ENCODE data around the gene UCN2.
"Not testable (repeated sequence)": the region's sequence is repeated elsewhere in the genome, so short reads cannot be mapped to it uniquely, and the experiment has no call there.

Gene UCN2

GRCh38 chr3:48536116-48536515, 27.5 kb downstream of the UCN2 start:
- DNase-seq (ENCODE audit: low spot score), result no peak

GRCh38 chr3:48535578-48535977, 28.0 kb downstream of the UCN2 start:
- no peak for DNase-seq (ENCODE audit: low spot score)

- DNase-seq (ENCODE audit: low spot score), result no peak
Measured at GRCh38 chr3:48532977-48533337, 30.6 kb downstream of the UCN2 start.

GRCh38 chr3:48532271-48532976, 31.2 kb downstream of the UCN2 start:
- DNase-seq (ENCODE audit: low spot score), result no peak

GRCh38 chr3:48530701-48531100, 32.9 kb downstream of the UCN2 start:
- not testable (repeated sequence) for DNase-seq (ENCODE audit: low spot score)

GRCh38 chr3:48528754-48529153, 34.8 kb downstream of the UCN2 start:
- DNase-seq (ENCODE audit: low spot score), result no peak

GRCh38 chr3:48528048-48528447, 35.5 kb downstream of the UCN2 start:
- DNase-seq (ENCODE audit: low spot score), result no peak

GRCh38 chr3:48524970-48525369, 38.6 kb downstream of the UCN2 start:
- DNase-seq (ENCODE audit: low spot score), result no peak

- no peak for DNase-seq (ENCODE audit: low spot score)
Measured at GRCh38 chr3:48521635-48522034, 41.9 kb downstream of the UCN2 start.

- DNase-seq (ENCODE audit: low spot score), result no peak
Measured at GRCh38 chr3:48519277-48519643, 44.3 kb downstream of the UCN2 start.

- no peak for DNase-seq (ENCODE audit: low spot score)
Measured at GRCh38 chr3:48518638-48519276, 44.8 kb downstream of the UCN2 start.

GRCh38 chr3:48518069-48518468, 45.5 kb downstream of the UCN2 start:
- DNase-seq (ENCODE audit: low spot score), result no peak

- DNase-seq (ENCODE audit: low spot score), result no peak
Measured at GRCh38 chr3:48516571-48516970, 47.0 kb downstream of the UCN2 start.

GRCh38 chr3:48514431-48515227, 49.0 kb downstream of the UCN2 start:
- no peak for DNase-seq (ENCODE audit: low spot score)
